GDM1 (cell line): Measurements from ENCODE around the gene AKR1C3.
"Not testable (repeated sequence)": the region's sequence is repeated elsewhere in the genome, so short reads cannot be mapped to it uniquely, and the experiment has no call there.

Source experiments
- DNase-seq: peaks from one replicate; lab custom pipeline; 2025; lab: John Stamatoyannopoulos, UW

The AKR1C3 gene

DNA sequence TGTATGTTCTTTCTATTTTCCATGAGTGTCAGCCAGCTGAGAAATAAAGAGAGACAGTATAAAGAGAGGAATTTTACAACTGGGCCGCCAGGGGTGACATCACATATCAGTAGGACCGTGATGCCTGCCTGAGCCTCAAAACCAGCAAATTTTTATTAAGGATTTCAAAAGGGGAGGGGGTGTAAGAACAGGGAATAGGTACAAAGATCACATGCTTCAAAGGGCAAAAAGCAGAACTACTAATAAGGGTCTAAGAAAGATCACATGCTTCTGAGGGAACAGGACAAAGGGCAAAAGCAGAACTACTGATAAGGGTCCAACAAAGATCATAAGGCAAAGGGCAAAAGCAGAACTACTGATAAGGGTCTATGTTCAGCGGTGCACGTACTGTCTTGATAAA lies 43.5 kb downstream of the AKR1C3 start:
- not testable (repeated sequence) for DNase-seq

DNA sequence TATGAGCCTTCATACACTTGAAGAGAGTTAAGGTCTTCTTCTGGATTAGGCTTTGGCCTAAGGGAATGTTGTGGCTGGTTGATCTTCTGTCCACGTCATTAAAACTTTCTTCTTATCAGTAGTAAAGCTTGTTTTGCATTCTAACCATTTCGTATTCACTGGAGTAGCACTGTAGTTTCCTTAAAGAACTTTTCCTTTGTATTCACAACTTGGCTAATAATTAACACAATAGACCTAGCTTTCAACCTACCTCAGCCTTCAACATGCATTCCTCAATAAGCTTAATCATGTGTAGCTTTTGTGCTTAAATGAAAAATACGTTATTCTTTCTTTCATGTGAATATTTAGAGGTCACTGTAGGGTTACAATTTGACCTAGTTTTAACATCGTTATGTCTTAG lies 48.0 kb downstream of the AKR1C3 start:
- no peak for DNase-seq

DNA sequence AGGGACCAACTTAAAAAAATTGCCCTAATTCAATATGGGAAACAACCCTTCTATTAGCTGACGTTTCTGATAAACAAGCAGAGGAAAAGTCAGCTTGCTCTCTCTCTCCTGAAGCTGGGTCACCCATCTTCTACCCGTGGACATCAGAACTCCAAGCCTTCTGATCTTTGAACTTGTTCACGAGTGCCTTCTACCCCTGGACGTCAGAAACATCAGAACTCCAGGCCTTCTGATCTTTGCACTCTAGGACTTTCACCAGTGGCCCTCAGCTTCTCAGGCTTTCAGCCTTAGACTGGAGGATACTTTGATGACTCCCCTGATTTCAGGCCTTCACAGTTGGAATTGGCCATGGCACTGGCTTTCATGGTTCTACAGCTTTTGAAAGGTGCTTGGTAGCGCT lies 48.9 kb downstream of the AKR1C3 start:
- DNase-seq = no peak

DNA sequence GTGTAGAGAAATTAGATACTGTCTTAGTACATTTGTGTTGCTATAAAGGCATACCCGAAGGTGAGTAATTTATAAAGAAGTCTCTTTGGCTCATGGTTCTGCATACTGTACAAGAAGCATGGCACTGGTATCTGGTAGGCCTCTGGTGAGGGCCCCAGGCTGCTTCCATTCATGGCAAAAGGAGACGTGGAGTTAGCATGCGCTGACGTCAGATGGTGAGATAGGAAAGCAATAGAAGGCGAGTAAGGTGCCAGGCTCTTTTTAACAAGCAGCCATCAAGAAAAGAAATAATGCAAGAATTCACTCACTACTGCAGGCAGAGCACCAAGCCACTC lies 52.7 kb downstream of the AKR1C3 start:
- no peak for DNase-seq

DNA sequence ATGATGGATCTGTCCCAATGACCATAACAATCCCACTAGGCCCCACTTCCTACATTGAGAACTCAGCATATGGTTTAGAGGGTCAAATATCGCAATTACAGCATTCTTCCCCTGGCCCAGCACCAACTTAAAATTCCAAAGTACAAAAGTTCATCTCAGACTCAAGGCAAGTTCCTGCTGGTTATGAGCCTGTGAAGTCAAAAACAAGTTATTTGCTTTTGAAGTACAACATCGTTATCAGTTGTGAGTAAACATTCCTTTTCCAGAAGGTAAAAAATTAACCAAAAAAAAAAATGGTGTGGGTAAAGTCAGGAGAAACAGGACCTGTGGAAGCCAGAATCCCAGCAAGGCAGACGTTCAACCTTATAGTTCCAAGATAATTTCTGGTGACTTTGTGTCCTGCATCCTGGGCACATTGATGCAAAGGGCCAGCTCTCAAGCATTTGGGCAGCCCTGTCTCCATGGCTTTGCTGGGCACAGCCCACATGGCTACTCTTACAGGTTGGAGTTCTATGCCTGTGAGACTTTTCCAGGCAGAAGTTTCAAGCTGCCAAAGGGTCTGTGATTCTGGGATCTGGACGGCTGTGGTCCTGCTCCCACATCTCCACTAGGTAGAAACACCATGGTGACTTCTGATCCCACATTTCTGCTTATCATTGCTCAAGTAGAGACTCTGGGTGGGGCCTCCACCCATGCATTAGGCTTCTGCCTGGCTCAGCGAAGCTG lies 53.2 kb downstream of the AKR1C3 start:
- no peak for DNase-seq

DNA sequence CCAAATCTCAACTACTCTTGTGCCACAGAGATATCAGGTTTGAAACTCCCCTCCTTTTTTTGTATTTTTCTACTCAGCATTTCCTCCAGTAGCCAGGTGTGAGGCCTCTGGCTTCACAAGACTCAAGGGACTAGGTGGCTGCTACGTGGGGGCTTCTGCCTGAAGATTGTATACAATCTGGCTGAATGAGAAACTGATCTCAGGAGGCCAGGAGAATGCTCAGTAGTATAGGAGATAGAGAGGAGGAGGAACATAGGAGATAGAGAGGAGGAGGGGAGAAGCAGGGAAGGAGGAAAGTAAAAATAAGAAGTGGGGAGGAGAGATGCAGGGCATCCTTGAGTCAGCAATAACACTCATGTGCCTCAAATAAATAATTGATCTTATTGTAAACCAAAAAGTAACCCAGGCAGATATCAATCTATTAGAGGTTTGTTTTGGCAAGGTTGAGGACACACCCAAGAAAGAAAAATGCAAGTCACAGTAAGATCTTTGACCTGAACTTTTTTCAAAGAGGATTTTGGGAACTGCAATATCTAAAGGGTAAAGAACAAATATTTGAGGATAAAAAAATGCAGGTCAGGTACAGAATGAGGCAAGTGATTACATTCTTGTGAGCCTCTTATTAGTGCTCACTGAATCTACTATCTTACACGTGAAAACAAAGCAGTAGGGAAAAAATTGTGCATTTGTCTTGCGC lies 53.9 kb downstream of the AKR1C3 start:
- DNase-seq = no peak

DNA sequence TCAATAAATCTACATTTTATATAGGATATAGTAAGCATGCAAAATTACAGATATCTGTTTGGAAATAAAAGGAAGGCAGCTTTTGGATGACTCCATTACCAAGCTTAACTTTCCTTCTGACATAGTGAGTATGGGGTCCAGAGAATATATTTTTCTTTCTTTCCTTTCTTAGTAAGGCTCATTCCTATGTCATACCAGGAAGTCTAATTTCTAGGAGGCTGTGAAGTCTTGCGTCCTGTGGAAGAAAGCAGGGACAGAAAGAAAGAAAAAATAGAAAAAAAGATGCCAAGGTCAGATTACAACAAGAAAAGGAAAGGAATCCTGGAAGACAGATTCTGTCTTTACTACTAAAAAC lies 54.4 kb downstream of the AKR1C3 start:
- no peak for DNase-seq

DNA sequence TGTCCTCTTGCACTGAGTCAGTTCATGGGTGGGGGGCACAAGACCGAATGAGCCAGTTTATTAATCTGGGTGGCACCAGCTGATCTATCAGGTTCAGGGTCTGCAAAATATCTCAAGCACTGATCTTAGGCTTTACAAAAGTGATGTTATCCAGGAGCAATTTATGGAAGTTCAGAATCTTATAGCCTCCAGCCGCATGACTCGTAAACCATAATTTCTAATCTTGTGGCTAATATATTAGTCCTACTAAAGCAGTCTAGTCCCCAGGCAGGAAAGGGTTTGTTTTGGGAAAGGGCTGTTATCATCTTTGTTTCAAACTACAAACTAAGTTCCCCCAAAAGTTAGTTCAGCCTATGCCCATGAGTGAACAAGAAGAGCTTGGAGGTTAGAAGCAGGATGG lies 56.9 kb downstream of the AKR1C3 start:
- no peak for DNase-seq

DNA sequence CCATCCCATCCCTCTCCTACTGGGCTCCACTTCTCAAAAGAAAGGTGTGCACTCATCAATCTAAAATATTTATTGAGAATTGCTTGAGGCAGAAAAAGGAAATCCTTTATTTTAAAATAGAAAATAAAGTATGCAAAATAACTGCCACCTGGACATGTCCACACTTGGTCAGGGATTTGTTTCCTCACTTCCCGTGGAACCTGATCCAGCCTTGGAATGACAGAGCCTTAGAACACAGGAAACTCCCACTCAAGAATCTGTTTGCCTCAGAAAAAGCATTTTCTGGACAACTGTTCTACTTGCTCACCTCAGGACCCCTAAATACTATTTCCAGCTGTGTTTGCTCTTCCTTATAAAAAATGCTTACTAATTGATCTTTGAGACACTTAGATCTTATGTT lies 61.7 kb downstream of the AKR1C3 start:
- no peak for DNase-seq
